HG02759 (cell line): ENCODE data around the gene OR9A2.

Experiments used
- ATAC-seq: cut with Tn5 transposase; IDR thresholded peaks from one replicate; pipeline ENCODE4 v1.9.1; 2021; ENCODE audit warnings: mild to moderate bottlenecking, moderate library complexity; ENCODE audit not compliant: unreplicated experiment

The OR9A2 gene

DNA sequence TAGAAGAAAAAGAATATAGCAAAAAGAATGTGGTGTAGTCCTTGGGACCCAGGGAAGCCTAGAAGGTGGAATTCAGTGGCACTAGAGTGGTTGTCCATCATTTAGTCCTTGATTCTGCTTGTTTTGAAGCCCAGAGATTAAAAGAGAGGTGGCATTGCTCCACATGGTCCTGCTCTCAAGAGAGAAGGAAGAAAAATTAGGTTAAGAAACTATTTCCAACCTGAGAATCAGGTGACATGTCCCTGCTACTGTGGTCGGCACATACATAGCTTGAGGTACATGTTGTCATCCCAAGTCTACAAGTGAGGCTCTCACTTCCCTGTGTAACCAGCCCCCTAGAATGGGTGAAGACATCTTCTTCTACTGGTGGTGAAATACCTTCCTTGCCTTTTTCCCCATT is at the start of gene OR9A2:
Gene OR9A2 (minus strand): TSS at position 101 of the 400 bp plus-strand sequence. CDS start 0 bp downstream, at position 101.
- ATAC-seq = no peak

DNA sequence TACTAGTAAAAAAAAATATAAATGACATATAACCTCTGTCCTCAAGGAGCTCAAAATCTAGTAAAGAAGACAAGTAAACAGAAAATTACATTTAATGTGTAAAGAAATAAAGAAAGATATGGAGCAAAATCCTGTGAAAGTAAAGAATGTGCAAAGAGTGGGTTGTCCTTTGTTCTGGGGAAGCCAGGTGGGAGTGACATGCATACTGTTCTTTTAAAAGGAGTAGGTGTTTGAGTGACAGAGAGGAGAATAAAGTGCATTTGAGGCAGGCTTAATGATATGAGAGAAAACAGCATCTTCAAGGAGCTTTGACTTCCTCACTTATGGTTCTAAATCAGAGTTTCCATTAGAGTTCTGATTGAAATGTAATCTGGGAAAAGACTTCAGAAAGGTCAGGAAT is 47.2 kb upstream of the OR9A2 start:
- ATAC-seq = no peak

GRCh38 chr7:143073556-143073955 is 46.6 kb upstream of the OR9A2 start:
- no peak for ATAC-seq

- ATAC-seq = no peak
Observed at GRCh38 chr7:143069912-143070500, 43.1 kb upstream of the OR9A2 start.

DNA sequence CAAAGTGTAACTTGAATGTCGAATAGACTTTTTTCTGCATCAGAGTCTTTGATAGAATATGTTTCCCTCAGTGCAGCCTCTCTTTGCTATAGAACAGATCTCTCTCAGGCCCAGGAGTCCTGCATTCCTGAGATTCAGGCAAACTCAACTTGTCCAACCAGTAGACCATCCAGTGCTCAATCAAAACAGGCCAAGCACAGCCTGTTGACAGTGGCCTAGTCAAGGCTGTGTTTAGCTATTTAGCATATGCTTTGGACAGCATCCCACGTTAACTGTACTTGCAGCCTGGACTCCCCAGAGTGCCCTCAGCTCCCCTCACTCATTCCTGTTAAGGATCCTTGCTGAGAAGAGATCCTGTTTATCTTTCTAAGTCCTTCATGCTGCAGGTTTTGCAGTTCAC is 41.5 kb upstream of the OR9A2 start:
- no peak for ATAC-seq

DNA sequence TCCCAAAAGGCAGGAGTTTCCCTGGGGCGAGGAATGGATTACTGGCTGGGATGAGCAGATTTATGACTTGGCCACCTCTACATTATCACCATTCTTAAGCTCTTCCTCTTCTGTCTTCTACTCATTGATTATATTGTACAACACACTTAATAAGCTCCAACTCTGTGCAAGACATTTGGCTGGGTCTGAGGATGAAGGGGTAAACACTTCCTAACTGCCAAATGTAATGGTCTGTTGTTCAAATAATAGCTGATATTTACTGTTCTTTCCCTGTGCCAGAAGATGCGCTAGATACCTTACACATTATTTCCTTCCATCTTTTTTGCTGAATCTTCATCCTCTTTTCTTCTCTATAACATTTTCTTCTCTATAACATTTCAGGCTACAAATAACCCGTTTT is 36.8 kb upstream of the OR9A2 start:
- ATAC-seq = no peak

GRCh38 chr7:143055754-143056153 is 28.8 kb upstream of the OR9A2 start:
- no peak for ATAC-seq

DNA sequence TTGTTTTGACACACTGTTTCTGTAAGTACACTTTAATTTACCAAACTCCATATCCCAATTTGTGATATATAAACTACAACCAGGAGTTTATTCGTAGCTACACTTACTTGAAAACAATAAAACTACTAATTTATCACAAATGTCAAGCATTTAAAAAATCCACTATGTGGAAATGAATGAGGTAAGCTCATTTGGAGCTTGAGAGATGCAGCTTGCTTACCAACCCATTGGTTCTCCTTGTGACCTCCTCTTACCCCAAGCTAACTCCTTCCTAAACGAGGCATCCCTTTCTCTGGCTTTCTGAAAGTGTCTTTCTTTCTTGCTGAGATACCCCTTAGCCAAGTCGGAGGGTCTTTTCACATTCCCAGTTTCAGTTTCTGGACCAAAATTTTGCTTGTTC is 27.7 kb upstream of the OR9A2 start:
- ATAC-seq = no peak

DNA sequence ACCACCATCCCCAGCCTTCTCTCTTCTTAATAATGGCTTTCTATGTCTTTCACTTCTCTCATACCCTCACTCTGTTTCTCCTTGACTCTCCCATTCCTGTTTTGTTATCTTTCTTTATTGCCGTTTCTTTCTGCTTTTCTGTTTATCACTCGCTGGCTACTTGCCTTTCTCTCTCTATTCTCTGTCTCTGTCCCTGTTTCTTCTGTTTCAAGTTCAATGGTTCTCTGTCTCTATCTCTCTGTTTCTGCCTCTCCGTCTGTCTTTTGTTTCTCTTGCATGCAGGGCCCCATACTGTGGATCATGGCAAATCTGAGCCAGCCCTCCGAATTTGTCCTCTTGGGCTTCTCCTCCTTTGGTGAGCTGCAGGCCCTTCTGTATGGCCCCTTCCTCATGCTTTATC is 25.1 kb upstream of the OR9A2 start, which contains the start of gene OR6V1:
Gene OR6V1 (plus strand): TSS at position 301 of the 400 bp plus-strand sequence. CDS start 0 bp downstream, at position 301.
- ATAC-seq = no peak

DNA sequence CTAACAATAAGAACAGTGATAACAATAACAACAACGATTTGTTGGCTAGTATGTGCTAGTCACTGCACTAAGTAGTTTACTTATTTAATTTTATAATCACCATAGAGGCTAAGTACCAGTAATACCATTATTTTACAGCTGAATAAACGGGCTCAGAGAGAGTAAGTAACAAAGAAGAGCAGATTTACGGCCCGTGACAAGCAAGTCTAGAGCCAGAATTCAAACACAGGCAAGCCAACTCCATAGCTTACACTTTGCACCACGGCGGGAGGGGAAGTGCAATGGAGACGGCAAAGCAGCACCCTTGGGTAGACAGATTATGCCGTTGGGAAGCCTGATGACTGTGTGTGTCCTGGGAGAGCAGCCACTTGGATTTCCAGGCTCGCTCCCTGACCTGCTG is 24.0 kb upstream of the OR9A2 start:
- no peak for ATAC-seq

DNA sequence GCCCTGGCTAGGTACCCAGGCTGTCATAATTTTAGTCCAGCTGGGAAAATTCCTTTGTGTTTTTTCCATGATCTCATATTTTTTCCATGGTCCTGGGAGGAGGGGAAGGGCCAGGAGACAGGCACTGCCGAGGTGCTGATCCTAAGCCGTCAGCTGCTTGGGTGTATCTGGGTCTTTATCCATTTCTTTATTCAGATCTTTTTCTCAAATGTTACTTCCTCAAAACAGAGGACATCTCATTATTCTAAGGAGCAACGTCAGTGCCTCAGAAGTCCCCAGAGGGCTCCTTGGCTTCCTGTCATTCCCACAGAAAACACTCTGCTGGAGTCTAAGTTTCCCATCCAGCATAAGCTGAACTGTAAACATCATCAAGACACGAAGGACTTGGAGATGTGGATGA is 22.4 kb upstream of the OR9A2 start:
- no peak for ATAC-seq

DNA sequence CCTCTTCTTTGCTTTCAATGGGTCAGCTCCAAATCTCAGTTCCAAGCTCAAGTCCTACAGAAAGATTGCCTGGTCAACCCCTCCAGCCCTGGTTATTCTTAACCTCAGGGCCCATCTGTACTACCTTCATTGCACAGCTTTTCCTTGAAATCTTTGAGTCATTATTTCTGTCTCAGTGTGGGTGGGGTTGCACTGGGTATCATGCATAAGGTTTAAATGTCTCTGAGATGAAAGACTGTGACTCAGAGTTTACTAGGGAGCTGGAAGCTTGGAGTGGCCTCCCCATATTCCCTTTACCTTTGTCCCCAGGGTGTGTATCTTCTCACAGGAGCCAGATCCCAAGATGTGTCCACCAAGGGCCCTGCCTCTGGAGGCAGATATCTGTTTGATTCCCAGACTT is 21.9 kb upstream of the OR9A2 start:
- no peak for ATAC-seq

- no peak for ATAC-seq
Observed at GRCh38 chr7:143047326-143047725, 20.4 kb upstream of the OR9A2 start.

DNA sequence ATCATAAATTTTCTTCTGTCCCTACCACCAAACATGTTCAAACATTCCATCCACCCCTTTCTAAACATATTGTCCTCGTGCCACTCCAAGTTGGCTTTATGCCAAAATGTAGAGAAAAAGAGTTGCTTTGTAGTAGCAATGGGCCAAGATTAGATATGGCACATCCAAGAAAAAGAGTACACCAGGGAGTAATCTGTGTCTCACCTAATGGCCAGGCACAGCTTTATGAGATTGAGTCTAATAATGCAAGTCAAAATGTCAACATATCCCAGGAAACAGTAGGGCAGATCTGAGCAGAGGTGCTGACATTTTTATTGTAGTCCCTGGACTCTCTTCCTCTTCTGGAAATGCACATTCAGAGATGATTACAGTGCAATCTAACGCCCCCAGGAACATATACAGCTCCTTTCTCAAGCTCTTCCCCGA is 19.5 kb upstream of the OR9A2 start:
- no peak for ATAC-seq

GRCh38 chr7:143043391-143043790 is 16.5 kb upstream of the OR9A2 start:
- no peak for ATAC-seq

GRCh38 chr7:143042790-143043271 is 15.9 kb upstream of the OR9A2 start:
- ATAC-seq = no peak

DNA sequence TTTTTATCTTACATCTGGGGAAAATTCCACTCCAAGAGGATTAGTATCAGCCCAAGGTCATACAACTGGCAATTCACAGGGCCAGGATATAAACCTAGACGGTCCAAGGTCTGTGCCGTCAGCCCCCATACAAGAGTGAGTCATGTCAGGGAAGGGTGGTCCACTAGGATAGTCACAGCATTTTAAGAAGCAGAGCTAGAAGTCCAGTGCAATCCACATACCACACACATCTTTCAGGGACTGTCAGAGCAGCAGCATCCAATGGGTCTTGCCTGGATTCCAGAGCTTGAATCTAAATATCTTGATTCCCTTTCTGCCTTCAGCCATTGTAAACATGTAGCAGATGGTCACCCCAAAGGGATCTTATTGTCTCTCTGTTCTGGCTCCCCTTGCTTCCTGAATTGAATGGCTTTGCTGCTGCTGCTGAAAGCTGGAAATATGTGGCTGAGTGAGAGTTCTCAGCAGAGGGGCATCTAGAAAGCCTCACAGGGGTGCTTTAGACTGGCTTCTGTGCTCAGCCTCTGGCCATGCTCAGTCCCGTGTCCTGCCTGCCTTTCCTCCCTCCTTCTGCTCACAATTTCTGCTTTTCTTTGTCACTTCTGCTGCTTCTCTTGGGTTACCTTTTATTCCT is 15.3 kb upstream of the OR9A2 start:
- ATAC-seq = no peak

- ATAC-seq = no peak
Observed at GRCh38 chr7:143041346-143041745, 14.4 kb upstream of the OR9A2 start.

DNA sequence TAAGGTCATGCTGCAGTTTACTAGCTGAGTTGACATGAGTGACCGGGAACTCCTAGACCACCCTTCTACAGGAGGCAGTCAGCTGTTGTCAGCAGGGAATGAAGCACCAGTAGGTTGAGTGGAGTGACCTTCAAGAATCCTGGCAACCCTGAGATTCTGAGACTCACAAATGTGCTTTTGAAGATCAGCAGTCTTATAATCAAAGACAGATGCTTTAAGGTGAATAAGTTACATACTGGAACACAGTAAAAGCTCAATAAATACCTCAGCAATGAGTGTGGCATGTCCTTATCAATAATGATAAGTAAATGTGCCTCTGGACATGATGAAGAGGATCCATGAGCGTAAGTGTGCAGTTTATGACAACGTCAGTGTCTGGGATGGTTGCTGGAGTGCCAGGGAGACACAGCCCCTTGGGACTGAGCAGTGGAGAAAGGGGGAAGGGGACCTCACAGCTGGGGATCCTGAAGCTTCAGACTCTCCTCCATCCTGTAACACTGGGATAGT is 13.3 kb upstream of the OR9A2 start:
- no peak for ATAC-seq

DNA sequence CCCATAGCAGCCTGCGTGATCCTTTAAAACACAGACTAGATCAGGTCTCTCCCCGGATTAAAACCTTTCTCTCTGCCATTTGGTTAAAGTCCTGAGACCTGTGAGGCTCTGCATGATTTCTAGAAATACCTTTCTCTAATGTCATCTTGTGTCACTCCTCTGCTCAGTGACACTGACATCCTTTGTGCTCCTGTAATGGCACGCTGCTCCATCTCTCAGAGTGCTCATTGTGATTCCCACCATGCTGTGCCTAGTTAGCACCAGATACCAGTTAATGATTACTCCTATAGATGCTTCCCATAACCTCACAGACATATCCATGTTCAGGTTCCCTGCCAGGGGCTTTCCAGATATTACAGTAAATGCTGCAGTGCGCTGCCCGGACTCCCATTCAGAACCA is 11.7 kb upstream of the OR9A2 start:
- no peak for ATAC-seq

- no peak for ATAC-seq
Observed at GRCh38 chr7:143027683-143028082, 751 bp upstream of the OR9A2 start.

GRCh38 chr7:143025371-143025770 is 1.6 kb downstream of the OR9A2 start:
- ATAC-seq = no peak
